Calu3 (cell line): ENCODE results near the gene SORCS3. TPM values are rescaled to one million over a fixed set of nuclear protein-coding genes. Genes with fewer than 3 reads are reported as not detected.

Source experiments
- BruUV-seq: library from RNA; stranded (reverse); fragments of 400-500 nt; replicated peaks from 2 replicates; lab custom pipeline; 2021; lab: Mats Ljungman, UMichigan
- CTCF ChIA-PET: fragments of 300-600 bp; sonication (Branson Sonifier 250); formaldehyde crosslinking; loops from one replicate; lab custom pipeline; 2022; ENCODE audit warnings: antibody characterized with exemption; lab: Charles Lee
- DNase-seq: peaks from one replicate; pipeline ENCODE4 v3.0.0; 2022
- H3K27ac Mint-ChIP-seq: one replicate; pipeline ENCODE4 v1.8.0; 2022; ENCODE audit warnings: mixed read lengths; ENCODE audit not compliant: unreplicated experiment
- H3K27me3 Mint-ChIP-seq: one replicate; pipeline ENCODE4 v1.8.0; 2022; ENCODE audit warnings: mixed read lengths; ENCODE audit not compliant: unreplicated experiment
- H3K36me3 Mint-ChIP-seq: one replicate; pipeline ENCODE4 v1.8.0; 2022; ENCODE audit warnings: mild to moderate bottlenecking, moderate library complexity, mixed read lengths; ENCODE audit not compliant: insufficient read depth, unreplicated experiment
- H3K4me1 Mint-ChIP-seq: one replicate; pipeline ENCODE4 v1.8.0; 2022; ENCODE audit warnings: mild to moderate bottlenecking, low read depth, mixed read lengths; ENCODE audit not compliant: unreplicated experiment
- H3K4me3 Mint-ChIP-seq: one replicate; pipeline ENCODE4 v1.8.0; 2022; ENCODE audit warnings: mild to moderate bottlenecking, low read depth, moderate library complexity, mixed read lengths; ENCODE audit not compliant: unreplicated experiment
- H3K9me3 Mint-ChIP-seq: one replicate; pipeline ENCODE4 v1.8.0; 2022; ENCODE audit warnings: low read depth, mixed read lengths; ENCODE audit not compliant: unreplicated experiment
- intact Hi-C: fragments of 100-400 bp; cut with micrococcal nuclease; formaldehyde crosslinking; loops from one replicate; pipeline ENCODE4 v1.10.0; 2022; ENCODE audit not compliant: unreplicated experiment
- total RNA-seq: library from RNA; stranded (reverse); gene quantifications from 2 replicates; pipeline ENCODE4 v1.2.3, GENCODE V29; 2022
- TF ChIP-seq, protein P1 (sequence below): fragments of 200-600 bp; IDR thresholded peaks from one replicate; pipeline ENCODE4 v1.8.0; 2022; ENCODE audit warnings: antibody characterized with exemption; ENCODE audit not compliant: unreplicated experiment

SORCS3 gene
- total RNA-seq, 1 experiment from 2014 or later: not detected

DNA sequence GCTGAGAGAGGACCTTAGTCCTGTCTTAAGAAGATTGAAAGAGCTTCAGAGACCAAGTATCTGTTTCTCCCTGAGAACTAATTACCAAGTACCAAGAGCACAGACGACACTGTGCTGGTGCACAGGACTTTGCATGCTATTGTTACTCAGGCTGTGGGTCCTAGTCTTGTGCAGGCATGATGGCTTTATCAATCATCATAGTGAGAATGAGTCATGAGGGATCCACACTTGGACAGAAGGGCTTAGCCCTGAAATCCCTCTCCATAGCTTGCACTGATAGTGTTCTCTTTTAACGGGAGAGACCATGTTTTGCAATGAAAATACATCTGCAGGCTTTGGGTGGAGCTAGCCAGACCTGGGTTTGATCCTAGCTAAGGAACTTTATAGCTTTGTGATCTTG is 93.3 kb downstream of the SORCS3 start:
- no peak overlapping the region for H3K27ac Mint-ChIP-seq
- intact Hi-C loops: no loop called here
- no peaks in the 10 kb centered on the region for H3K4me1 Mint-ChIP-seq
- H3K36me3 Mint-ChIP-seq: no peaks in the 10 kb centered on the region
- no peak for DNase-seq
- H3K9me3 Mint-ChIP-seq: no peaks in the 10 kb centered on the region
- no TSS peak for BruUV-seq
- H3K27me3 Mint-ChIP-seq: peaks cover 13% of the 10 kb centered on the region
- no peak overlapping the region for H3K4me3 Mint-ChIP-seq
- CTCF ChIA-PET: no interaction called here
- TF ChIP-seq, protein P1, sequence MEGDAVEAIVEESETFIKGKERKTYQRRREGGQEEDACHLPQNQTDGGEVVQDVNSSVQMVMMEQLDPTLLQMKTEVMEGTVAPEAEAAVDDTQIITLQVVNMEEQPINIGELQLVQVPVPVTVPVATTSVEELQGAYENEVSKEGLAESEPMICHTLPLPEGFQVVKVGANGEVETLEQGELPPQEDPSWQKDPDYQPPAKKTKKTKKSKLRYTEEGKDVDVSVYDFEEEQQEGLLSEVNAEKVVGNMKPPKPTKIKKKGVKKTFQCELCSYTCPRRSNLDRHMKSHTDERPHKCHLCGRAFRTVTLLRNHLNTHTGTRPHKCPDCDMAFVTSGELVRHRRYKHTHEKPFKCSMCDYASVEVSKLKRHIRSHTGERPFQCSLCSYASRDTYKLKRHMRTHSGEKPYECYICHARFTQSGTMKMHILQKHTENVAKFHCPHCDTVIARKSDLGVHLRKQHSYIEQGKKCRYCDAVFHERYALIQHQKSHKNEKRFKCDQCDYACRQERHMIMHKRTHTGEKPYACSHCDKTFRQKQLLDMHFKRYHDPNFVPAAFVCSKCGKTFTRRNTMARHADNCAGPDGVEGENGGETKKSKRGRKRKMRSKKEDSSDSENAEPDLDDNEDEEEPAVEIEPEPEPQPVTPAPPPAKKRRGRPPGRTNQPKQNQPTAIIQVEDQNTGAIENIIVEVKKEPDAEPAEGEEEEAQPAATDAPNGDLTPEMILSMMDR: no peak

DNA sequence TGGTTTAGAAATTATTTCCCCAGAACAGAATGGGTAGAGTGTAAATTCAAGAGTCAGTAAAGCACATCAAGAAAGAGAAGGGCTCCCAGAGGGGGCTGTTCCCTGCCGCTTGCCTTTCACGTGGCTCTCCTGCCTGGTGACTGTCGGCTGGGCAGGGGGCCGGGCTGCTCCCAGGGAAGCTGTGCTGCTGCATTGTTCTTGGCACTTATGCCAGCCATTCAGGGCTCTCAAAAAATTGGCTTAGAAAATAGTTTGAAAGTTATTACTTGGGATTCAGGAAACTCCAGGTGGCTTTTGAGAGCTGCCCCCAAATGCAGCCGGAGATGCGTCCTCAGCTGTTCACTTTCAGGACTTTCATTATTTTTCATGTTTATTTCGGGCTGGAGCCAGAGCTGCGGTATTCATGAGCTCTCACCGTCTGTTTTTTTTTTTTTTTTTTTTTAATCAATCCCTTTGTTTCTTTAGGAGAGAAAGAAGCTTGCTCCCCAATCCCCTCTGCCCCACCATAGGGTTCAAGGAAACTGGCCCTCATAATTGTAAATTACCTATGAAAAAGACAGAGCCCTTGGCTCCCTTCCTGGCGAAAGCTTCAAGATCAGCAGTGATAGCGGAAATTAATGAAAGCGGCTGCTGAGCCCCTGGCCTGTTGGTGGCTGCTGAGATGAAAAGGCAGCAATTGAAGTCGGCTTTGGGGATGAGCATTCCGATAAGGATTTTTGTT is 94.1 kb downstream of the SORCS3 start:
- BruUV-seq: no TSS peak
- no peaks in the 10 kb centered on the region for H3K4me1 Mint-ChIP-seq
- H3K36me3 Mint-ChIP-seq: no peaks in the 10 kb centered on the region
- DNase-seq: no peak
- TF ChIP-seq, protein P1: no peak
- no peaks in the 10 kb centered on the region for H3K9me3 Mint-ChIP-seq
- H3K27me3 Mint-ChIP-seq: peaks cover 12% of the 10 kb centered on the region
- no peak overlapping the region for H3K27ac Mint-ChIP-seq
- intact Hi-C loops: no loop called here
- H3K4me3 Mint-ChIP-seq: no peak overlapping the region
- CTCF ChIA-PET: no interaction called here

DNA sequence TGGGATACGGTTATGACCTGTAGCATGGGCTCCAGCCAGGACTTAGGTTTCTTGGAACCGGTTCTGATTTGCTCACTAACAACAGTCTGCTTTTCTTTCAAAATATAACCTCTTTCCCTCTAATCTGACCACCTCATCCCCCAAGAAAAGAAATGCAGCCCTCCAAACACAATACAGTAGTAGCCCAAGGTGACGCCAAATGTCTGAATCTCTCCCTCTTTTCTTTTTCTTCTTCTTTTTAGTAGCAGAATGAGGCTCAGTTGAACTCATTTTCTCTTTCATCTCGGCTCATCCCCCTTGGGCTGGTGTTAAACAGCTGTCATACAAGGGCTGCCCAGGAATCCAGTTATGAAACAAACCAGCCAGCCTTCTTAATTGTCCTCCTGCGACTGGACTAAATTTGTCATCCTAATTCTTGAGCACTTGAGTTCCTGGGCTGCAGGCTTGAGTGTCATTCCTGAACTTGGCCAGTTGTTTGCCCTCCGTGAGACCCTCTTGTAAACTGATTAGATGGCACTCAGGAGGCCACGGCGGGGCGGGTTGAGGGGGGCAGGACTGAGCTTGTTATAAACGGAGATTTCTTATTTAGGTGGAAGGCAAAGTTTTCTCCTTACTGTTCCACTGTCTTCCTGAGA is 94.8 kb downstream of the SORCS3 start:
- H3K4me3 Mint-ChIP-seq: no peak overlapping the region
- no peak overlapping the region for H3K27ac Mint-ChIP-seq
- CTCF ChIA-PET: no interaction called here
- BruUV-seq: no TSS peak
- H3K4me1 Mint-ChIP-seq: no peaks in the 10 kb centered on the region
- H3K36me3 Mint-ChIP-seq: no peaks in the 10 kb centered on the region
- no peak for DNase-seq
- H3K27me3 Mint-ChIP-seq: peaks cover 5% of the 10 kb centered on the region
- intact Hi-C loops: no loop called here
- H3K9me3 Mint-ChIP-seq: no peaks in the 10 kb centered on the region
- TF ChIP-seq, protein P1: no peak

- Mint-ChIP-seq H3K9me3 (no peaks in the 10 kb centered on the region), H3K4me3 (no peak overlapping the region), H3K27me3 (no peaks in the 10 kb centered on the region), H3K4me1 (no peaks in the 10 kb centered on the region), H3K36me3 (no peaks in the 10 kb centered on the region), H3K27ac (no peak overlapping the region)
- BruUV-seq: no TSS peak
- CTCF ChIA-PET: interaction anchor here (0.5 kb wide), 1 partner anchor 13 kb away, joined by 5 read pairs; no protein-coding TSS in a partner anchor
- no peak for DNase-seq
- TF ChIP-seq, protein P1: no peak
- intact Hi-C loops: no loop called here
Measured at GRCh38 chr10:104741127-104741526, 100.0 kb downstream of the SORCS3 start.
